ENCODE data around the gene AMBRA1. TPM values are rescaled to one million over a fixed set of nuclear protein-coding genes. Genes with fewer than 3 reads are reported as not detected.

The AMBRA1 gene
- total RNA-seq, 2 experiments from 2014 or later: 24.6 to 30.7 TPM

DNA sequence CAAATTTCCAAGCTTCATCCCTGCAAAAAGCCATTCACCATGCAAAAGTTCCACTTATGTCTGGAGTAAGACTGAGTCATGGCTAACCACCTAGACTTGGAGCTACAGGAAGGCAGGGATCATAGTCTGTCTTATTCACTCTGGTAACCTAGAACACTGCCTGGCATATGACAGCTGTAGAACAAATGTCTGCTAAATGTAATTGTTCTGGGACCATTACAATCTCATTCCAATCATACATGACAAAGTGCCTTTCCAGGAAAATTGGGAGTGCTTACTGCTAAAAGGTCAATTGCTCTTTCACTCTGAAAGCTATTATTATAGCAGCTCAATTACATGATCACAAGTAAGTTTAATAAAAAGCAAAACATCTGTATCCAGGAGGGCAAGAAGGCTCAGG is 103.2 kb downstream of the AMBRA1 start:
- no peak overlapping the region for H3K4me2 ChIP-seq (ENCODE audit: low read length)
- ChIA-PET POLR2A (interaction anchor here (0.8 to 1.2 kb wide), 3 partner anchors 10 to 16 kb away, joined by 3 read pairs; no protein-coding TSS in a partner anchor), CTCF (ENCODE audit: unreplicated experiment) (interaction anchor here (0.6 to 1.6 kb wide), 4 partner anchors 7 to 129 kb away, joined by 3 to 7 read pairs (median 3); no protein-coding TSS in a partner anchor)
- H3K4me1 ChIP-seq (ENCODE audit: insufficient read depth, low read length, poor library complexity, severe bottlenecking): no peaks in the 10 kb centered on the region
- H4K20me1 ChIP-seq (ENCODE audit: insufficient read depth, low read length): no peaks in the 10 kb centered on the region
- no peak overlapping the region for H2AFZ ChIP-seq (ENCODE audit: low read length)
- no peaks in the 10 kb centered on the region for H3K9me2 ChIP-seq (ENCODE audit: insufficient read depth, low read length)
- H3K36me3 ChIP-seq (ENCODE audit: insufficient read depth, low read length): peaks cover 35% of the 10 kb centered on the region; the same call in 1 of the 2 replicates
- DNase-seq (ENCODE audit: low spot score): no peak
- H3K79me2 ChIP-seq (ENCODE audit: insufficient read depth, low read depth, low read length): no peaks in the 10 kb centered on the region
- TF ChIP-seq, protein P1, sequence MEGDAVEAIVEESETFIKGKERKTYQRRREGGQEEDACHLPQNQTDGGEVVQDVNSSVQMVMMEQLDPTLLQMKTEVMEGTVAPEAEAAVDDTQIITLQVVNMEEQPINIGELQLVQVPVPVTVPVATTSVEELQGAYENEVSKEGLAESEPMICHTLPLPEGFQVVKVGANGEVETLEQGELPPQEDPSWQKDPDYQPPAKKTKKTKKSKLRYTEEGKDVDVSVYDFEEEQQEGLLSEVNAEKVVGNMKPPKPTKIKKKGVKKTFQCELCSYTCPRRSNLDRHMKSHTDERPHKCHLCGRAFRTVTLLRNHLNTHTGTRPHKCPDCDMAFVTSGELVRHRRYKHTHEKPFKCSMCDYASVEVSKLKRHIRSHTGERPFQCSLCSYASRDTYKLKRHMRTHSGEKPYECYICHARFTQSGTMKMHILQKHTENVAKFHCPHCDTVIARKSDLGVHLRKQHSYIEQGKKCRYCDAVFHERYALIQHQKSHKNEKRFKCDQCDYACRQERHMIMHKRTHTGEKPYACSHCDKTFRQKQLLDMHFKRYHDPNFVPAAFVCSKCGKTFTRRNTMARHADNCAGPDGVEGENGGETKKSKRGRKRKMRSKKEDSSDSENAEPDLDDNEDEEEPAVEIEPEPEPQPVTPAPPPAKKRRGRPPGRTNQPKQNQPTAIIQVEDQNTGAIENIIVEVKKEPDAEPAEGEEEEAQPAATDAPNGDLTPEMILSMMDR (conservative IDR thresholded peaks at IDR 0.05; ENCODE audit: low read length): no peak
- TF ChIP-seq EZH2phosphoT487 (IDR thresholded peaks at IDR 0.05; ENCODE audit: borderline replicate concordance, low read depth, low read length): no peak
- H3K9me3 ChIP-seq (ENCODE audit: low read length): no peaks in the 10 kb centered on the region
- intact Hi-C loops (cut with micrococcal nuclease; ENCODE audit: unreplicated experiment): loop anchor here (1.0 kb wide), 2 partner anchors 47 to 127 kb away; partner anchors contain the start of genes ATG13 and HARBI1
- BruUV-seq (replicated peaks): no TSS peak
- no peak overlapping the region for H3K4me3 ChIP-seq (ENCODE audit: low read depth, low read length, poor library complexity, severe bottlenecking)
- no peak overlapping the region for H3K27ac ChIP-seq (ENCODE audit: low read depth, low read length, poor library complexity, severe bottlenecking)

DNA sequence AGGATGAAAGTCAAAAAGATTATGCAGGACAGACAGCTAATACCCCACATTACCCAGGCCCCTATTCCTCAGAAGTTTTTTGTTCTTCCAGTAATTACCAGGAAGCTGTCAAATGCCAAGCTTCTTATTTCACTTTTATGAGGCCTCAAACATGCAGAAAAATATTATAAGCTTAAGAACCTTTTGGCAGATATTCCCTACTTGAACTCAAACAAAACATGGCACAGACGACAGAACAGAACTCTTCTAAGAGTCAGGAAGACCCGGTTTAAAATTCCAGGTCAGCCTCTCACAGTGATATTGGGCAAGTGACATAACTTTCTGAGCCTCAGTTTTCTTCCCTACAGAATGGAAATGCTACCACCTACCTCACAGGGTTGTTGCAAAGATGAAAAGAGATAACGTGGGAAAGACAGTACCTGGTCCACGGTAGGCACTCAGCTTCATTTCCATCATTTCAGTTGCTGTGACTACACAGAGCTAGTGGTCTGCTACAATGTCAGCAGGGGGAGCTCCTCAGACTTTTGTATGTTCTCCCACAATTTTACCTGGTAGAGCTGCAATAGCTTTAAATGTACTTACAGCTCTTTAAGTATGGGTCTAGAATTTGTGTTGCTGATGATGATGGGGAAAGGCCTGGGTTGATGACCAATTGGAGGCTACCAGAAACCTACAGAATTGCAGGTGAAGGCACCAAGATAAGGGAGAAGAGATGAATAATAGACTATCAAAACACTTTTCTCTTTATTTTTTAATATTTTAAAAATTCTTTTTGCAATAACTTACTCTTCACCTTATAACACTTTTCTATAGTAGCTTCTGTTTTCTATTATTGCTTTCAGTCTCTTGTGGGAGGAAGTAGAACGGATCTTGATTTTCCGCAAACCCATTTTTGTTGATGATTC is 103.9 kb downstream of the AMBRA1 start:
- no TSS peak for BruUV-seq (replicated peaks)
- no peaks in the 10 kb centered on the region for H4K20me1 ChIP-seq (ENCODE audit: insufficient read depth, low read length)

More for the DNA sequence above, 103.9 kb downstream of the AMBRA1 start:
- H3K79me2 ChIP-seq (ENCODE audit: insufficient read depth, low read depth, low read length): no peaks in the 10 kb centered on the region
- no peak overlapping the region for H2AFZ ChIP-seq (ENCODE audit: low read length)
- H3K9me3 ChIP-seq (ENCODE audit: low read length): no peaks in the 10 kb centered on the region
- no peak overlapping the region for H3K4me3 ChIP-seq (ENCODE audit: low read depth, low read length, poor library complexity, severe bottlenecking)
- peaks cover 30% of the 10 kb centered on the region; the same call in 1 of the 2 replicates for H3K36me3 ChIP-seq (ENCODE audit: insufficient read depth, low read length)
- H3K4me1 ChIP-seq (ENCODE audit: insufficient read depth, low read length, poor library complexity, severe bottlenecking): no peaks in the 10 kb centered on the region
- no peaks in the 10 kb centered on the region for H3K9me2 ChIP-seq (ENCODE audit: insufficient read depth, low read length)
- TF ChIP-seq, protein P1 (conservative IDR thresholded peaks at IDR 0.05; ENCODE audit: low read length): peak; percentile 89
- no peak for TF ChIP-seq EZH2phosphoT487 (IDR thresholded peaks at IDR 0.05; ENCODE audit: borderline replicate concordance, low read depth, low read length)
- H3K4me2 ChIP-seq (ENCODE audit: low read length): no peak overlapping the region
- no peak overlapping the region for H3K27ac ChIP-seq (ENCODE audit: low read depth, low read length, poor library complexity, severe bottlenecking)
- ChIA-PET CTCF (ENCODE audit: unreplicated experiment) (interaction anchor here (0.6 to 1.6 kb wide), 6 partner anchors 8 to 217 kb away, joined by 3 to 7 read pairs (median 4); no protein-coding TSS in a partner anchor), POLR2A (interaction anchor here (0.6 to 1.2 kb wide), 7 partner anchors 9 to 327 kb away, joined by 3 to 4 read pairs (median 3); no protein-coding TSS in a partner anchor)
- DNase-seq (ENCODE audit: low spot score): peak; percentile 68
- intact Hi-C loops (cut with micrococcal nuclease; ENCODE audit: unreplicated experiment): loop anchor here (1.0 kb wide), 2 partner anchors 47 to 127 kb away; partner anchors contain the start of genes ATG13 and HARBI1
